GM23338 (cell line): ENCODE measurements around the gene GTPBP1. TPM values are rescaled to one million over a fixed set of nuclear protein-coding genes. Genes with fewer than 3 reads are reported as not detected.

ENCODE experiments used
- ATAC-seq: fragments of 200-7000 bp; cut with Tn5 transposase; 3 replicates; pipeline ENCODE4 v1.9.1; 2020
- DNase-seq: peaks from one replicate; pipeline ENCODE4 v3.0.0-alpha.2; 2015; ENCODE audit warnings: low spot score
- H2AFZ ChIP-seq: fragments of 200-600 bp; sonication (generic); 2 replicates; pipeline ENCODE4 v1.8.0; 2016; ENCODE audit warnings: antibody characterized with exemption, mild to moderate bottlenecking, moderate library complexity
- H3F3A ChIP-seq: fragments of 200-600 bp; sonication (generic); replicated peaks from 2 replicates; pipeline ENCODE4 v1.8.0; 2017; ENCODE audit warnings: antibody characterized with exemption, mixed run types, low read depth
- H3K27ac ChIP-seq: fragments of 200-600 bp; sonication (generic); 2 replicates; pipeline ENCODE4 v1.6.1; 2016; ENCODE audit warnings: low read depth
- H3K27me3 ChIP-seq: fragments of 200-600 bp; sonication (generic); 2 replicates; pipeline ENCODE4 v1.8.0; 2016; ENCODE audit warnings: mild to moderate bottlenecking, mixed run types, moderate library complexity; ENCODE audit not compliant: insufficient read depth
- H3K36me3 ChIP-seq: fragments of 200-600 bp; sonication (generic); 2 replicates; pipeline ENCODE4 v1.8.0; 2016; ENCODE audit warnings: mild to moderate bottlenecking; ENCODE audit not compliant: insufficient read depth
- H3K4me1 ChIP-seq: fragments of 200-600 bp; sonication (generic); 2 replicates; pipeline ENCODE4 v1.8.0; 2016; ENCODE audit warnings: mild to moderate bottlenecking, moderate library complexity; ENCODE audit not compliant: insufficient read depth
- H3K4me2 ChIP-seq: fragments of 200-600 bp; sonication (generic); 2 replicates; pipeline ENCODE4 v1.7.1; 2017; ENCODE audit warnings: mixed run types
- H3K4me3 ChIP-seq: fragments of 200-600 bp; sonication (generic); 2 replicates; pipeline ENCODE4 v1.6.1; 2016; ENCODE audit warnings: mixed run types
- H3K79me2 ChIP-seq: fragments of 200-600 bp; sonication (generic); replicated peaks from 2 replicates; pipeline ENCODE4 v1.8.0; 2017; ENCODE audit warnings: mild to moderate bottlenecking; ENCODE audit not compliant: insufficient read depth
- H3K9me2 ChIP-seq: fragments of 200-600 bp; sonication (generic); 2 replicates; pipeline ENCODE4 v1.8.0; 2017; ENCODE audit not compliant: insufficient read depth
- H4K20me1 ChIP-seq: fragments of 200-600 bp; sonication (generic); replicated peaks from 2 replicates; pipeline ENCODE4 v1.8.0; 2017; ENCODE audit warnings: mild to moderate bottlenecking; ENCODE audit not compliant: insufficient read depth
- H3K27ac Mint-ChIP-seq: 2 replicates; pipeline ENCODE4 v1.8.0; 2020; ENCODE audit warnings: inconsistent platforms, mild to moderate bottlenecking, moderate library complexity, mixed read lengths
- H3K27me3 Mint-ChIP-seq: 3 replicates; pipeline ENCODE4 v1.8.0; 2022; ENCODE audit warnings: low read depth, mild to moderate bottlenecking, moderate library complexity, mixed read lengths, inconsistent platforms; ENCODE audit not compliant: insufficient read depth, poor library complexity
- H3K36me3 Mint-ChIP-seq: 3 replicates; pipeline ENCODE4 v1.8.0; 2021; ENCODE audit warnings: low read depth, mild to moderate bottlenecking, inconsistent platforms, moderate library complexity, mixed read lengths
- H3K4me1 Mint-ChIP-seq: 3 replicates; pipeline ENCODE4 v1.8.0; 2020; ENCODE audit warnings: mild to moderate bottlenecking, inconsistent platforms, mixed read lengths
- H3K4me3 Mint-ChIP-seq: 3 replicates; pipeline ENCODE4 v1.8.0; 2021; ENCODE audit warnings: moderate library complexity, mild to moderate bottlenecking, inconsistent platforms, mixed read lengths
- H3K9me3 Mint-ChIP-seq: 3 replicates; pipeline ENCODE4 v1.8.0; 2020; ENCODE audit warnings: moderate library complexity, mild to moderate bottlenecking, inconsistent platforms, mixed read lengths
- CREB1 ChIP-seq: fragments of 250-450 bp; sonication (Bioruptor Pico); IDR thresholded peaks from 2 replicates; pipeline ENCODE4 v1.5.0; 2020; ENCODE audit warnings: low read depth, mild to moderate bottlenecking, moderate library complexity
- CTCF ChIP-seq, 2 experiments: fragments of 200-600 bp in 1 of 2; sonication (generic) in 1 of 2; conservative IDR thresholded peaks; 2 replicates each; pipeline versions ENCODE4 v1.5.1 to v1.6.1; 2016 to 2017; ENCODE audit warnings: antibody characterized with exemption in 2 of 2, low read depth in 2 of 2, mild to moderate bottlenecking in 2 of 2, moderate library complexity in 1 of 2
- EZH2 ChIP-seq: fragments of 200-600 bp; sonication (generic); IDR thresholded peaks from one replicate; pipeline ENCODE4 v1.8.0; 2017; ENCODE audit warnings: antibody characterized with exemption, mild to moderate bottlenecking, low read depth; ENCODE audit not compliant: unreplicated experiment
- EZH2phosphoT487 ChIP-seq: fragments of 200-600 bp; sonication (generic); IDR thresholded peaks from one replicate; pipeline ENCODE4 v1.8.1; 2018; ENCODE audit warnings: antibody characterized with exemption; ENCODE audit not compliant: unreplicated experiment
- JUNB ChIP-seq: IDR thresholded peaks from one replicate; pipeline ENCODE4 v1.6.1; 2016; ENCODE audit warnings: antibody characterized with exemption; ENCODE audit not compliant: unreplicated experiment
- NANOG ChIP-seq: IDR thresholded peaks from 2 replicates; pipeline ENCODE4 v1.6.1; 2016; ENCODE audit warnings: antibody characterized with exemption, borderline replicate concordance
- POLR2AphosphoS5 ChIP-seq: IDR thresholded peaks from 2 replicates; pipeline ENCODE4 v1.6.1; 2016; ENCODE audit warnings: antibody characterized with exemption, low read depth
- REST ChIP-seq: IDR thresholded peaks from one replicate; pipeline ENCODE4 v1.6.1; 2018; ENCODE audit warnings: antibody characterized with exemption; ENCODE audit not compliant: unreplicated experiment
- STAT1 ChIP-seq: IDR thresholded peaks from one replicate; pipeline ENCODE4 v1.6.1; 2016; ENCODE audit warnings: antibody characterized with exemption; ENCODE audit not compliant: unreplicated experiment
- ZNF114 ChIP-seq: fragments of 250-450 bp; sonication (Bioruptor Pico); IDR thresholded peaks from 2 replicates; pipeline ENCODE4 v1.5.0; 2020; ENCODE audit warnings: mild to moderate bottlenecking, moderate library complexity
- ZNF331 ChIP-seq: fragments of 250-450 bp; sonication (Bioruptor Pico); IDR thresholded peaks from 2 replicates; pipeline ENCODE4 v1.5.0; 2020; ENCODE audit warnings: low read depth, mild to moderate bottlenecking, moderate library complexity
- ZNF462 ChIP-seq: fragments of 250-450 bp; sonication (Bioruptor Pico); IDR thresholded peaks from 2 replicates; pipeline ENCODE4 v1.5.0; 2020; ENCODE audit warnings: mild to moderate bottlenecking, moderate library complexity
- polyA plus RNA-seq: library from polyadenylated mRNA; unstranded; fragments of >200 nt; fragmentation: Nextera tagmentation; extraction: Ambion mirVana; gene quantifications from 2 replicates; pipeline ENCODE4 v1.2.1, GENCODE V29; 2016
- total RNA-seq: library from RNA; depleted of rRNA; stranded (reverse); fragments of >200 nt; shearing (Covaris generic); gene quantifications from 2 replicates; pipeline ENCODE4 v1.2.3, GENCODE V29; 2014
- TF ChIP-seq, protein P1 (sequence below): IDR thresholded peaks from 2 replicates; pipeline ENCODE4 v1.6.1; 2016; ENCODE audit warnings: antibody characterized with exemption

The GTPBP1 gene
- total and polyA plus RNA-seq, 2 experiments from 2014 or later, result 27.2 to 88.4 TPM

DNA sequence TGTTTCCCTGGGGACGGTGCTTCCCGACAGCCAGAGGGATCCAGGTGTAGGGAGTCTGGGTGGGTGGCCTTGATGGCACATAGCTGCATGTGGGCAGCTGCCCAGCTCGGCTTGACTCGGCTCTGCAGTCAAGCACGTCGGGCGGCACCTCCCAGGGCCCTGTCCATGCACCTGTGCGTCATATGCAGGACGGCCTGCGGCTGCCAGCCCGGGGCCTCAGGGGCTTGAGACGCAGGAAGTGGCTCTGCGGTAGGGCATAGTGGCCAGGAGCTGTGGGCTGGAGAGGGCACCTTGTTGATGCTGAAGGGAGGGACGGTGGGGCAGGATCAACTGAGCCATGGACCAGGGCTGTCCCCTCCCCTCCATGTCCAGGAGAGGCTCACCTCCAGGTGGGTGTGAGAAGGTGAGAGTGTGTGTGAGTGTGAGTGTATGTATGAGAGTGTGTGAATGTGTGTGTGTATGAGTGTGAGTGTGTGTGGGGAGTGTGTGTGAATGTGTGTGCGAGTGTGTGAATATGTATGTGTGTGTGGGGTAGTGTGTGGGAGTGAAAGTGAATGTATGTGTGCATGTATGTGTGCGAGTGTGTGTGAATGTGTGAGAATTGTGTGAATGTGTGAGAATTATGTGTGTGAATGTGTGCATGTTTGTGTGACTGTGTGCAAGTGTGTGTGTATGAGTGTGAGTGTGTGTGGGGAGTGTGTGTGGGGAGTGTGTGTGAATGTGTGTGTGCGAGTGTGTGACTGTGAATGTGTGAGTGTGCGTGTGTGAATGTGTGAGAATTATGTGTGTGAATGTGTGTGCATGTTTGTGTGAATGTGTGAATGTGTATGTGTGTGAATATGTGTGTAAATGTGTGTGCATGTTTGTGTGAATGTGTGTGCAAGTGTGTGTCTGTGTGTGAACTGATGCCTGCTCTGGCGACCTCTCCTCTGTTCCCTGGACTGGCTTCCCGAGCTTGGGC lies 55.7 kb downstream of the GTPBP1 start:
- peaks cover 4% of the 10 kb centered on the region; the same call in 2 of the 3 replicates for H3K4me1 Mint-ChIP-seq
- no peak overlapping the region for H3K27ac ChIP-seq

More for the DNA sequence above, 55.7 kb downstream of the GTPBP1 start:
- ATAC-seq, result no peak
- Histone ChIP-seq H3K79me2 (no peaks in the 10 kb centered on the region), H3K4me2 (no peak overlapping the region), H2AFZ (no peak overlapping the region), H3K27me3 (peaks cover 9% of the 10 kb centered on the region; the same call in 1 of the 2 replicates), H3K9me2 (no peaks in the 10 kb centered on the region), H4K20me1 (no peaks in the 10 kb centered on the region), H3K36me3 (no peaks in the 10 kb centered on the region), H3K4me1 (0 out of 2 replicates have a peak, but pooled peaks cover 3% of the 10 kb centered on the region), H3K4me3 (no peak overlapping the region), H3F3A (peaks cover 2% of the 10 kb centered on the region; the same call in 1 of the 2 replicates)
- no peak for TF ChIP-seq JUNB
- TF ChIP-seq NANOG, result no peak
- no peak for TF ChIP-seq CREB1 (CRISPR knock-in tag)
- TF ChIP-seq REST, result no peak
- TF ChIP-seq CTCF (conservative IDR thresholded peaks at IDR 0.05; ENCODE audit: low read depth in 2 of 2), result no peak
- TF ChIP-seq EZH2, result no peak
- TF ChIP-seq STAT1, result no peak
- TF ChIP-seq ZNF114, result no peak
- no peak for TF ChIP-seq ZNF462 (CRISPR knock-in tag)
- TF ChIP-seq, protein P1, sequence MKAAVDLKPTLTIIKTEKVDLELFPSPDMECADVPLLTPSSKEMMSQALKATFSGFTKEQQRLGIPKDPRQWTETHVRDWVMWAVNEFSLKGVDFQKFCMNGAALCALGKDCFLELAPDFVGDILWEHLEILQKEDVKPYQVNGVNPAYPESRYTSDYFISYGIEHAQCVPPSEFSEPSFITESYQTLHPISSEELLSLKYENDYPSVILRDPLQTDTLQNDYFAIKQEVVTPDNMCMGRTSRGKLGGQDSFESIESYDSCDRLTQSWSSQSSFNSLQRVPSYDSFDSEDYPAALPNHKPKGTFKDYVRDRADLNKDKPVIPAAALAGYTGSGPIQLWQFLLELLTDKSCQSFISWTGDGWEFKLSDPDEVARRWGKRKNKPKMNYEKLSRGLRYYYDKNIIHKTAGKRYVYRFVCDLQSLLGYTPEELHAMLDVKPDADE, result no peak
- TF ChIP-seq POLR2AphosphoS5, result no peak
- no peak for TF ChIP-seq EZH2phosphoT487
- no peak for TF ChIP-seq ZNF331 (CRISPR knock-in tag)
- Mint-ChIP-seq H3K4me3 (no peak overlapping the region), H3K27ac (no peak overlapping the region), H3K27me3 (peaks cover 19% of the 10 kb centered on the region), H3K36me3 (no peaks in the 10 kb centered on the region), H3K9me3 (no peaks in the 10 kb centered on the region; the same call in 2 of the 3 replicates)
- DNase-seq, result no peak
